GM19463 (cell line): ENCODE results near the gene RNU5B-1.
"Not testable (repeated sequence)": the region's sequence is repeated elsewhere in the genome, so short reads cannot be mapped to it uniquely, and the experiment has no call there.

Source experiments
- ATAC-seq: cut with Tn5 transposase; IDR thresholded peaks from one replicate; pipeline ENCODE4 v1.9.1; 2021; ENCODE audit warnings: mild to moderate bottlenecking, moderate library complexity; ENCODE audit not compliant: unreplicated experiment

Gene RNU5B-1

GRCh38 chr15:65304381-65305149 lies at the start of gene RNU5B-1:
Gene RNU5B-1 (plus strand): TSS chr15:65304677.
- peak; percentile 63 for ATAC-seq

GRCh38 chr15:65254758-65255157 lies 49.7 kb upstream of the RNU5B-1 start:
- ATAC-seq = no peak

GRCh38 chr15:65255486-65256140 lies 48.9 kb upstream of the RNU5B-1 start:
- ATAC-seq = no peak

GRCh38 chr15:65258375-65259262 lies 45.9 kb upstream of the RNU5B-1 start:
- ATAC-seq = no peak

GRCh38 chr15:65259367-65259797 lies 45.1 kb upstream of the RNU5B-1 start:
- ATAC-seq = no peak

- ATAC-seq = no peak
These were observed 43.5 kb upstream of the RNU5B-1 start for GRCh38 chr15:65260968-65261367.

- no peak for ATAC-seq
These were observed 41.2 kb upstream of the RNU5B-1 start for GRCh38 chr15:65263313-65263712.

GRCh38 chr15:65264863-65265430 lies 39.5 kb upstream of the RNU5B-1 start:
- ATAC-seq = no peak

- no peak for ATAC-seq
These were observed 38.0 kb upstream of the RNU5B-1 start for GRCh38 chr15:65266469-65266868.

- no peak for ATAC-seq
These were observed 36.1 kb upstream of the RNU5B-1 start for GRCh38 chr15:65268411-65268810.

GRCh38 chr15:65270811-65271545 lies 33.5 kb upstream of the RNU5B-1 start:
- not testable (repeated sequence) for ATAC-seq

GRCh38 chr15:65275104-65275727 lies 29.3 kb upstream of the RNU5B-1 start:
- ATAC-seq = no peak

GRCh38 chr15:65275728-65276126 lies 28.8 kb upstream of the RNU5B-1 start:
- ATAC-seq = no peak

GRCh38 chr15:65277015-65277414 lies 27.5 kb upstream of the RNU5B-1 start:
- no peak for ATAC-seq

GRCh38 chr15:65278480-65278879 lies 26.0 kb upstream of the RNU5B-1 start:
- ATAC-seq = no peak

- ATAC-seq = no peak
These were observed 19.0 kb upstream of the RNU5B-1 start for GRCh38 chr15:65285291-65286068.

- ATAC-seq = peak; percentile 17
These were observed 18.3 kb upstream of the RNU5B-1 start for GRCh38 chr15:65286069-65286703.

- ATAC-seq = peak; percentile 95
These were observed 17.6 kb upstream of the RNU5B-1 start, which contains the start of gene PARP16 for GRCh38 chr15:65286704-65287519. Gene PARP16 (minus strand): TSS chr15:65286883. CDS start chr15:65286426, 457 bp downstream.
